Left lung (tissue), 10 donors: ENCODE data around the gene PTX4. TPM values are rescaled to one million over a fixed set of nuclear protein-coding genes. Genes with fewer than 3 reads are reported as not detected.

ENCODE experiments used
- ATAC-seq: fragments of 200-7000 bp; cut with Tn5 transposase; one replicate; pipeline ENCODE4 v1.9.1; 2020; ENCODE audit warnings: moderate library complexity
- DNase-seq, 4 donors: peaks; one replicate each; pipeline ENCODE4 v3.0.0-alpha.2; 2013 to 2020
- H3K27ac ChIP-seq, 2 donors: fragments of 200-600 bp; sonication (generic) in 1 of 2; one replicate each; pipeline versions ENCODE4 v1.5.0 to v1.8.0; 2020 to 2021
- H3K27me3 ChIP-seq, 2 donors: fragments of 200-600 bp; sonication (generic) in 1 of 2; one replicate each; pipeline versions ENCODE4 v1.5.0 to v1.8.0; 2020 to 2021
- H3K36me3 ChIP-seq, 2 donors: fragments of 200-600 bp; sonication (generic) in 1 of 2; one replicate each; pipeline versions ENCODE4 v1.5.0 to v1.8.0; 2020 to 2021
- H3K4me1 ChIP-seq, 2 donors: fragments of 200-600 bp; one replicate each; pipeline ENCODE4 v1.8.0; 2021
- H3K4me3 ChIP-seq, 2 donors: fragments of 200-600 bp; sonication (generic) in 1 of 2; one replicate each; pipeline versions ENCODE4 v1.5.0 to v1.8.0; 2020 to 2021; ENCODE audit warnings: mild to moderate bottlenecking in 1 of 2
- H3K9me3 ChIP-seq, 2 donors: fragments of 200-600 bp; sonication (generic) in 1 of 2; one replicate each; pipeline versions ENCODE4 v1.5.0 to v1.8.0; 2020 to 2021
- intact Hi-C, 2 donors: fragments of 100-400 bp; cut with DNase I; formaldehyde crosslinking; loops; one replicate each; pipeline versions ENCODE4 v1.11.2 to v1.14.2; 2022
- polyA plus RNA-seq, 6 donors: library from polyadenylated mRNA; unstranded; fragments of 120-200 nt; gene quantifications; one replicate each; pipeline ENCODE4 v1.2.1, GENCODE V29; 2013; ENCODE audit not compliant: insufficient read length in 6 of 6
- total RNA-seq, 2 donors: library from RNA; stranded (reverse); fragmentation: NEBNext Ultra II Directional; extraction: Animal tissue kit (Norgen Biotek cat#: 25700); gene quantifications; one replicate each; pipeline ENCODE4 v1.2.1, GENCODE V29; 2021
- TF ChIP-seq, protein P1 (sequence below), 2 donors: fragments of 200-600 bp; sonication (generic) in 1 of 2; IDR thresholded peaks; one replicate each; pipeline versions ENCODE4 v1.5.0 to v1.8.0; 2021; ENCODE audit warnings: antibody characterized with exemption in 2 of 2
- donor health status: DM: no; HTN: yes; CAD: no.
- donor health status: DM: no; HTN: no; CAD: no.

The PTX4 gene
- total and polyA plus RNA-seq, 8 donors = 0.15 to 0.20 (median 0.20) TPM; not detected in 5

DNA sequence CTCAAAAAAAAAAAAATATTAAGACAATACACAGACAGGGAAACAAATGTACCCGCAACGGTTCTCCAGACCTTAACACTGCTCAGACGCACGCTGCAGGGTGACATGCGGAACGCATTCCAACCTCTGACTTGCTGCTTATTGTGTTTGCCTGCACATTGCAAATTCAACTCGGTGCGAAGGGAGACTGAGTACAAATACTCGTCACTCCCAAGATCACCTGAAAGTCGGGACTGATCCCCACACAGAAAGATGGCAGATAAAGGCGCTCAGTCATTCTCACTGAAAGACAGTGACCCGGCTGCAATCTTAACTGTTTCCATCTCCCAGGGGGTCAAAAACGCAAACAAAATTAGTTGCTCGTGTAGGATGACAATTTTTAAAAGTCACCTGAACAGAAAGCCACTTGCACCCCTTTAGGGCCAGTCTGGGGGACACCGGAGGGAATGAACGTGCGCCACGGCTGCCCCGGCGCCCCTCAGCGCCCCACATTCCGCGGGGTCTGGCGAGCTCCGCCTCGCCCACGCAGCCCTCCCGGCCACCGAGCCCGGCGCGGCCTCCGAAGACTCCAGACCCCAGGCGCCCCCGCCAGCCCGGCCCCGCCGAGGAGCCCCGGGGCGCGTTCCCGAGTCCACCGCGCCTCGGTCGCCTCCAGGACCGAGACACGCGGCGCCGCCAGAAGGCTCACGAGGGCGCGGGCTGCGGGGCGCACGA, 14.5 kb downstream of the PTX4 start:
- Histone ChIP-seq H3K4me3 (peak overlapping the region; percentile 76 to 91), H3K9me3 (no peaks in the 10 kb centered on the region), H3K36me3 (no peaks in the 10 kb centered on the region), H3K4me1 (peaks cover 21 to 64% of the 10 kb centered on the region in 2 donors), H3K27me3 (no peaks in the 10 kb centered on the region), H3K27ac (peak overlapping the region; percentile 58 to 94)
- intact Hi-C loops = no loop called here
- TF ChIP-seq, protein P1, sequence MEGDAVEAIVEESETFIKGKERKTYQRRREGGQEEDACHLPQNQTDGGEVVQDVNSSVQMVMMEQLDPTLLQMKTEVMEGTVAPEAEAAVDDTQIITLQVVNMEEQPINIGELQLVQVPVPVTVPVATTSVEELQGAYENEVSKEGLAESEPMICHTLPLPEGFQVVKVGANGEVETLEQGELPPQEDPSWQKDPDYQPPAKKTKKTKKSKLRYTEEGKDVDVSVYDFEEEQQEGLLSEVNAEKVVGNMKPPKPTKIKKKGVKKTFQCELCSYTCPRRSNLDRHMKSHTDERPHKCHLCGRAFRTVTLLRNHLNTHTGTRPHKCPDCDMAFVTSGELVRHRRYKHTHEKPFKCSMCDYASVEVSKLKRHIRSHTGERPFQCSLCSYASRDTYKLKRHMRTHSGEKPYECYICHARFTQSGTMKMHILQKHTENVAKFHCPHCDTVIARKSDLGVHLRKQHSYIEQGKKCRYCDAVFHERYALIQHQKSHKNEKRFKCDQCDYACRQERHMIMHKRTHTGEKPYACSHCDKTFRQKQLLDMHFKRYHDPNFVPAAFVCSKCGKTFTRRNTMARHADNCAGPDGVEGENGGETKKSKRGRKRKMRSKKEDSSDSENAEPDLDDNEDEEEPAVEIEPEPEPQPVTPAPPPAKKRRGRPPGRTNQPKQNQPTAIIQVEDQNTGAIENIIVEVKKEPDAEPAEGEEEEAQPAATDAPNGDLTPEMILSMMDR (IDR thresholded peaks at IDR 0.05) = no peak
- ATAC-seq (no peak), DNase-seq (peak in 1 of 4 donors; percentile 81)

DNA sequence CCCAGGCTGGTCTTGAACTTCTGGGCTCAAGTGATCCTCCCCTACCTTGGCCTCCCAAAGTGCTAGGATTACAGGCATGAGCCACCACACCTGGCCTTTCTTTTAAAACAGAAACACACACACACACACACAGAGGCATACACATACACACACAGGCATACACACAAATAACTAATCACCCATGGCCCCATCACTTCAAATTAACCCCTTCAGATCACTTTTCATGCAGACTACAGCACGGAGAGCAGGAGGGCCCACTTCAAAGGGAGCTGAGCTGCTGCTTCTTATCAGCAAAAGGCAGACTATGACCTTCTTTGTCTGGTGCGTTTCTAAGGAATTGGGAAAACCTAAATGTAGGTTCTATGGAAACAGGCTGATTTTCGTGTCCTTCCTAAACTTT, 15.8 kb downstream of the PTX4 start:
- no peak overlapping the region for H3K4me3 ChIP-seq
- ATAC-seq (no peak), DNase-seq (no peak)
- H3K27ac ChIP-seq = no peak overlapping the region
- peaks cover 21 to 67% of the 10 kb centered on the region in 2 donors for H3K4me1 ChIP-seq
- intact Hi-C loops = no loop called here
- no peaks in the 10 kb centered on the region for H3K9me3 ChIP-seq
- H3K36me3 ChIP-seq = no peaks in the 10 kb centered on the region
- TF ChIP-seq, protein P1 (IDR thresholded peaks at IDR 0.05) = no peak
- H3K27me3 ChIP-seq = no peaks in the 10 kb centered on the region

DNA sequence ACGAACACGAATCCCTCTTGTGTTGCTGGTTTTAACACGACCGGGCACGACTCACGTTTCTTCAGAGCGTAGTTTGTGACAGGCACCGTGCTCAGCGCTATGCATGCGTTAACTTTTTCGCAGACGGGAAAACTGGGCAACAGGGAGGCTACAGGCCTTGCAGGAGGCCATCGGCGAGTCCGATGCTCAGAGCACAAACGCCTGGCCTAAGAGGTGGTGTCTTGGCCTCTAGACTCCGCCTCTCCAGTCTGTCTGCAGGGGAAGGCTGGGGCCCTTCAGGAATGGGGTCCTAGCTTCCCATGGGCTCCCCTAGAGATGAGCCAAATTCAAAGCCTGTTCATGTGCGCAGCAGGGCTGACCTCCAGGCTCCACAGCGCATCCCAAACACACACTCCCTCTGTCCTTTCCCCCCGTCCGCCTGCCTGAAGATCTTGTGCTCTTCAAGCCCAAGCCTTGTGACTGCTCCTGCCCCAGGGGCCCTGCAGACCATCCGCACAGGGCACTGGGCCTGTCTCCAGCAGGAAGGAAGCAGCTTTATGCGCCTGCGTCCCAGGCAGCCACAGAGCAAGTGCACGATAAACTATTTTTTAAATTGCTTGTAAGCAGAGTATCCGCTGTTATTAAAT, 17.1 kb downstream of the PTX4 start:
- ATAC-seq = no peak
- intact Hi-C loops = no loop called here
- H3K4me1 ChIP-seq = peaks cover 21 to 74% of the 10 kb centered on the region in 2 donors

DNA sequence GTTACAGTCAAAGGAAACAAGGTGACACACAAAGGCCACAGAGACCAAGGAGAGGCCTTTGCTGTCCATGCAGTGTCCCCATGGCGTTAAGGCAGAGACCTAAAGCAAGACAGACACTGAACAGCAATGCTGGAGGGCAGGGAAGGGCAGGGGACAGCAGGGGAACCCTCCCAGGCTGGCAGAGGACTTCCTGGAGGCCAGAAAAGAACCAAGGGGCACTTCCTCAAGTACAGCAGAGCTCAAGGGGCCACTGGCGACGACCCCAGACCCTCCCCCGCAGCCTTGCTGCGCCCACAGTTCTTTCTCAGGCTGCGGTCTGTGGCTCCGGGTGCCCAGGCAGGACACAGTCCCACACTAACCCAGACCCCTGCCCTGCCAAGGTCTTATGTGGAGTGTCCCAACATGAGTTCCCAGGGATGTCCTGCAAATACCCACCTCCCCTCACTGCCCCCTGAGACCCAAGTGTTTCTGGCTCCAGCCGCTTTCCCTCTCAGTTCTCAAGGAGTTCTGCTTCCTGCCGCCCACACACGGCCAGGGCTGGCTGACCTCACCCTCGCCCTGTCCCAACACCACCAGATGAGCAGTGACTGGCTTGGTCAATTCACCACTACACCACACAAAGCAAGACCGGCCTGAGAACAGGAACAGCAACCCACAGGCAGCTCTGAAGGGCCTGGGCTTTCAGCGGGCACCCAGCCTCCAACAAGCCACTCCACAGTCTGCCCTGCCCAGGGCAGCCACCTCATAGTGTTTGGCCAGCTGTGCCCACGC, 18.1 kb downstream of the PTX4 start:
- no peaks in the 10 kb centered on the region for H3K36me3 ChIP-seq
- intact Hi-C loops = no loop called here
- DNase-seq = peak in 2 of 4 donors; percentile 80 to 86
- ATAC-seq = peak; percentile 66
- peaks cover 21 to 69% of the 10 kb centered on the region in 2 donors for H3K4me1 ChIP-seq
- H3K27ac ChIP-seq = peak overlapping the region; percentile 53 to 83
- H3K27me3 ChIP-seq = no peaks in the 10 kb centered on the region
- H3K9me3 ChIP-seq = no peaks in the 10 kb centered on the region
- peak overlapping the region in 1 of 2 donors; percentile 8 for H3K4me3 ChIP-seq
- TF ChIP-seq, protein P1 (IDR thresholded peaks at IDR 0.05) = no peak

More for the DNA sequence above, 17.1 kb downstream of the PTX4 start:
- TF ChIP-seq, protein P1 (IDR thresholded peaks at IDR 0.05) = no peak
- Histone ChIP-seq H3K27ac (peak overlapping the region in 1 of 2 donors; percentile 83), H3K9me3 (no peaks in the 10 kb centered on the region), H3K27me3 (no peaks in the 10 kb centered on the region), H3K36me3 (no peaks in the 10 kb centered on the region), H3K4me3 (peak overlapping the region in 1 of 2 donors; percentile 2)
- peak in 1 of 4 donors; percentile 58 for DNase-seq
